Peyer's patch (tissue), 4 donors: Measurements from ENCODE around the gene TNRC6A. TPM values are rescaled to one million over a fixed set of nuclear protein-coding genes. Genes with fewer than 3 reads are reported as not detected.

ENCODE experiments used
- DNase-seq, 3 donors: peaks; one replicate each; pipeline ENCODE4 v3.0.0-alpha.2; 2017 to 2019
- H3K27ac ChIP-seq, 4 donors: fragments of 200-600 bp; sonication (generic); one replicate each; pipeline ENCODE4 v1.5.1; 2016 to 2019
- H3K27me3 ChIP-seq, 2 donors: fragments of 200-600 bp; sonication (generic); one replicate each; pipeline ENCODE4 v1.5.1; 2019
- H3K36me3 ChIP-seq, 3 donors: fragments of 200-600 bp; sonication (generic); one replicate each; pipeline ENCODE4 v1.5.1; 2016 to 2019
- H3K4me1 ChIP-seq, 4 donors: fragments of 200-600 bp; sonication (generic); one replicate each; pipeline ENCODE4 v1.5.1; 2016 to 2019
- H3K4me3 ChIP-seq, 4 donors: fragments of 200-600 bp; sonication (generic); 1 replicate in 3 of 4; 2 replicates in 1 of 4; pipeline ENCODE4 v1.5.1; 2016 to 2019; ENCODE audit warnings: mild to moderate bottlenecking in 1 of 4
- H3K9me3 ChIP-seq, 4 donors: fragments of 200-600 bp; sonication (generic); one replicate each; pipeline ENCODE4 v1.5.1; 2016 to 2019; ENCODE audit warnings: mild to moderate bottlenecking in 1 of 4
- POLR2A ChIP-seq, 2 donors: fragments of 450-650 bp; IDR thresholded peaks; one replicate each; pipeline ENCODE4 v1.5.1; 2017; ENCODE audit warnings: antibody characterized with exemption in 2 of 2, mild to moderate bottlenecking in 2 of 2, moderate library complexity in 2 of 2
- total RNA-seq, 4 donors: library from RNA; depleted of rRNA; stranded (reverse); fragments of >200 nt; gene quantifications; one replicate each; pipeline ENCODE4 v1.1.0, GENCODE V29; 2016
- TF ChIP-seq, protein P1 (sequence below), 6 experiments: fragments of 450-650 bp in 4 of 6; fragments of 200-600 bp in 2 of 6; sonication (generic) in 1 of 6; IDR thresholded peaks; one replicate each; pipeline ENCODE4 v1.5.1; 2017 to 2019; ENCODE audit warnings: antibody characterized with exemption in 6 of 6, mild to moderate bottlenecking in 3 of 6, moderate library complexity in 1 of 6

TNRC6A gene
- total RNA-seq, 4 donors from 2014 or later = 47.3 to 316 (median 85.5) TPM

DNA sequence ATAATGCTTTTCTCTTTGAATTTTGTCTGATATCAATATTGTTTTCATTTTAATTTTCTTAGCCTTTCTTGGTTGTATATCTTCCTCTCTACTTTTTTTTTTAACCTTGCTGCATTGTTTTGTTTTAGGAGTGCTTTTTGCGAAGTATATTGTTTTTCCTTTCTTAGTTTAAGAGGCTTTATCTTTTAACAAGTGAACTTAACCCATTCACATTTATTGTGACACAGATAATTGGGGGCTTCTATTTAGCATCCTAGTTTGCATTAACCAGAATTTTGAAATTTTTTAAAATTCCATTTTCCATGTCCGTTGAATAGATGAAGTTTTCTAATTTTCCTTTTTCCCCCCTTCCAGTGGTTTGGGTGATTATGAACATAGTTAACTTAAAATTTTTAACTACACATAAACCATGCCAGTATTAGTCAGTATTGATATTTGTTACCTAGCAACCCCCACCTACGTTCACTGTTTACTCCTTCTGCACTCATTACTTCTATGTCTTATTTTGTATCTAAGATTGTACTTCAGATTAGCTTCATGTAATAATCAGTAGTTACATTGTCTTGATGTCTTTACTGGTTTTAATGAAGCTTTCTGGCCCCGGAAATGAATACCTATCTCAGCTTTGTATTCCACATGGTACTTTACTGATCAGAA, 44.4 kb downstream of the TNRC6A start:
- no peaks in the 10 kb centered on the region for H3K4me1 ChIP-seq
- H3K27ac ChIP-seq = no peak overlapping the region
- H3K9me3 ChIP-seq = no peaks in the 10 kb centered on the region
- no peak for DNase-seq
- H3K4me3 ChIP-seq = no peak overlapping the region
- H3K27me3 ChIP-seq = no peaks in the 10 kb centered on the region
- H3K36me3 ChIP-seq = peaks cover 0 to 24% (median 0%) of the 10 kb centered on the region in 3 donors
- no peak for TF ChIP-seq POLR2A (IDR thresholded peaks at IDR 0.05)
- TF ChIP-seq, protein P1, sequence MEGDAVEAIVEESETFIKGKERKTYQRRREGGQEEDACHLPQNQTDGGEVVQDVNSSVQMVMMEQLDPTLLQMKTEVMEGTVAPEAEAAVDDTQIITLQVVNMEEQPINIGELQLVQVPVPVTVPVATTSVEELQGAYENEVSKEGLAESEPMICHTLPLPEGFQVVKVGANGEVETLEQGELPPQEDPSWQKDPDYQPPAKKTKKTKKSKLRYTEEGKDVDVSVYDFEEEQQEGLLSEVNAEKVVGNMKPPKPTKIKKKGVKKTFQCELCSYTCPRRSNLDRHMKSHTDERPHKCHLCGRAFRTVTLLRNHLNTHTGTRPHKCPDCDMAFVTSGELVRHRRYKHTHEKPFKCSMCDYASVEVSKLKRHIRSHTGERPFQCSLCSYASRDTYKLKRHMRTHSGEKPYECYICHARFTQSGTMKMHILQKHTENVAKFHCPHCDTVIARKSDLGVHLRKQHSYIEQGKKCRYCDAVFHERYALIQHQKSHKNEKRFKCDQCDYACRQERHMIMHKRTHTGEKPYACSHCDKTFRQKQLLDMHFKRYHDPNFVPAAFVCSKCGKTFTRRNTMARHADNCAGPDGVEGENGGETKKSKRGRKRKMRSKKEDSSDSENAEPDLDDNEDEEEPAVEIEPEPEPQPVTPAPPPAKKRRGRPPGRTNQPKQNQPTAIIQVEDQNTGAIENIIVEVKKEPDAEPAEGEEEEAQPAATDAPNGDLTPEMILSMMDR (IDR thresholded peaks at IDR 0.05) = no peak

DNA sequence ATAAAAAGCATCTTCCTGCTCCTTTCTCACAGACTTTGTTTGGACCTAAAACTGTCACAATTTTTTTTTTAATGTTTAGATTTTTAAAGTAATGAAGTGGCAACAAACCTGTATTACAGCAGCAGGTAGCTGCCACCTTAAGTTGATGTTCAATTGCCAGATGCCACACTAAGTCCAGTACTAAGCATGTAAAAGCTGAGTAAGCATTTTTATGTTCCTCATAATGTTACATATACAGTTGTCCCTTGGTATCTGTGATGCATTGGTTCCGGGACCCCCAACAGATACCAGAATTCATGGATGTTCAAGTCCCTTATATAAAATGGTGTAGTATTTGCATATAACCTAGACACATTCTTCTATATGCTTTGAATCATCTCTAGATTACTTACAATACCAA, 45.1 kb downstream of the TNRC6A start:
- Histone ChIP-seq H3K4me1 (no peaks in the 10 kb centered on the region), H3K27ac (no peak overlapping the region), H3K4me3 (no peak overlapping the region), H3K27me3 (no peaks in the 10 kb centered on the region), H3K9me3 (no peaks in the 10 kb centered on the region), H3K36me3 (peaks cover 0 to 29% (median 0%) of the 10 kb centered on the region in 3 donors)
- TF ChIP-seq, protein P1 (IDR thresholded peaks at IDR 0.05) = no peak
- no peak for TF ChIP-seq POLR2A (IDR thresholded peaks at IDR 0.05)
- DNase-seq = no peak

DNA sequence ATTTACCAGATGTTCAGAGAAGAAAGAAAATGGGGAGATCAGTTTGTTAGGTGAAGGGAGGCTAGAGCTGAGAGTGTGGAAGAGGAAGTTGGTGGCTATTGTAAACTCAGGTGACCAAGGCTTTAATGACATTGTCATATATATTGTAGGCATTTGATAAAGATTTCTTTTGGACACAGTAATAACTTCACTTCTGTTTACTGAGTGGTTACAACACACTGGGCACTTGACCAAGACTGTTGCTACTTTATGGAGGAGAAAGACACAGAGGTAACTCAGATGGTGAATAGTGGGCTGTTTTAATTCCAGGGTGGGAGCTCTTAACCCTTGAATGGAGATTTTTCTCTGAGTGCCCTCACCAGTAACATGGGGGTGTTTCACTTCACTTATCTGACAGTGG, 46.0 kb downstream of the TNRC6A start:
- H3K9me3 ChIP-seq = no peaks in the 10 kb centered on the region
- no peaks in the 10 kb centered on the region for H3K4me1 ChIP-seq
- H3K4me3 ChIP-seq = no peak overlapping the region
- DNase-seq = no peak
- H3K36me3 ChIP-seq = peaks cover 0 to 39% (median 0%) of the 10 kb centered on the region in 3 donors
- H3K27me3 ChIP-seq = no peaks in the 10 kb centered on the region
- H3K27ac ChIP-seq = no peak overlapping the region
- TF ChIP-seq, protein P1 (IDR thresholded peaks at IDR 0.05) = no peak
- no peak for TF ChIP-seq POLR2A (IDR thresholded peaks at IDR 0.05)

DNA sequence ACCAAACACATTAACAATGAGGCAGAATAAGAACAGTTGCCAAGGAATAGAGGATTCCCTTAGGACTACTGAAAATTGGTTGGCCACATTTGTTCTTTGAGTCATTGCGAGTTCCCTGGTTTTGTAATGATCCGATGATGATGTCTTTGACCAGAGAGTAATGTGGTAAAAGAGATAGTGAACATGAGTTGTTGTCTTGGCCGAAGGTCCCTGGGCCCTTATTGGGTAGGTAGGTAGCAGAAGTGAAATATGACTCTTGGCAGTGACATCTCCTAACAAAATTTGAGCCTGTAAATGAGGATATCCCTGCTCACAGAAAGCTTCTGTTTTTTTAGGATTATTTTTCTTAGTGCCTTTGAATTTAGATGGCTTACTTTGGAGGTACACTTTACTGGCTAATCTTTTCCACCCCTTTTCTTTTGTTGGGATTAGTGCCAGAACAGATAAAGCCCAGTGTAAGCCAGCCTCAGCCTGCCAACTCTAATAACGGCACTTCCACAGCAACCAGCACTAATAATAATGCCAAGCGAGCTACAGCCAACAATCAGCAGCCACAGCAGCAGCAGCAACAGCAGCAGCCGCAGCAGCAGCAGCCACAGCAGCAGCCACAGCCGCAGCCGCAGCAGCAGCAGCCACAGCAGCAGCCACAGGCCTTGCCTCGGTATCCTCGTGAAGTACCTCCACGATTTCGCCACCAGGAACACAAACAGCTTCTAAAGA, 47.2 kb downstream of the TNRC6A start:
- no peaks in the 10 kb centered on the region for H3K27me3 ChIP-seq
- H3K36me3 ChIP-seq = peaks cover 0 to 51% (median 0%) of the 10 kb centered on the region in 3 donors
- no peak overlapping the region for H3K27ac ChIP-seq

DNA sequence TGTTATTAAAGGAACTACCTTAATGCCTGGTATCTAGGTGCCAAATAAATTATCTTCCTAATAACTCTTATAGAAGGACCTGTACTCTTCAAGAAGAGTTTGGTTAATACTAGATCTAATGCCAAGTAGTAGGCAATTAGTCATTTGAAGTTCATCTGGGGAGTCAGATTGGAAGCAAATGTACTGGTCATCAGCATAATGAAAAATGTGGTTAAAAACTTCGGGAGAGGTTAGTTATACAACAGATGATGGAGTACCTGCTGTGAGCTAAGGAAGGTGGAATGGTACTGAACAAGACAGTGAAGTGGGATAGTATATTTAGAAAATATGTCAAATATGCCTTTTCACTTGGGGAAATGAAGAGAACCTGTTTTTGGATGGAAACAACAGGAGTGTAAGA, 49.2 kb downstream of the TNRC6A start:
- TF ChIP-seq, protein P1 (IDR thresholded peaks at IDR 0.05) = no peak
- no peak for TF ChIP-seq POLR2A (IDR thresholded peaks at IDR 0.05)
- no peaks in the 10 kb centered on the region for H3K9me3 ChIP-seq
- H3K27me3 ChIP-seq = no peaks in the 10 kb centered on the region
- peaks cover 0 to 65% (median 0%) of the 10 kb centered on the region in 3 donors for H3K36me3 ChIP-seq
- DNase-seq = no peak
- no peak overlapping the region for H3K27ac ChIP-seq
- H3K4me3 ChIP-seq = no peak overlapping the region
- no peaks in the 10 kb centered on the region for H3K4me1 ChIP-seq

More for the DNA sequence above, 47.2 kb downstream of the TNRC6A start:
- no peak for DNase-seq
- H3K4me3 ChIP-seq = no peak overlapping the region
- H3K4me1 ChIP-seq = no peaks in the 10 kb centered on the region
- no peaks in the 10 kb centered on the region for H3K9me3 ChIP-seq
- TF ChIP-seq POLR2A (IDR thresholded peaks at IDR 0.05) = no peak
- TF ChIP-seq, protein P1 (IDR thresholded peaks at IDR 0.05) = no peak
